Effector CD4-positive, alpha-beta T cell (primary cell): ENCODE measurements around the gene TRDMT1.

ENCODE experiments used
- DNase-seq: peaks from one replicate; pipeline ENCODE4 v3.0.0-alpha.2; 2020

Gene TRDMT1

GRCh38 chr10:17209302-17209701 lies 7.8 kb upstream of the TRDMT1 start:
- no peak for DNase-seq

- no peak for DNase-seq
Observed at GRCh38 chr10:17208476-17208875, 7.0 kb upstream of the TRDMT1 start.

- DNase-seq, result peak; percentile 58
Observed at GRCh38 chr10:17206210-17206709, 4.8 kb upstream of the TRDMT1 start.

- DNase-seq, result no peak
Observed at GRCh38 chr10:17203416-17203815, 1.9 kb upstream of the TRDMT1 start.

GRCh38 chr10:17202999-17203398 lies 1.5 kb upstream of the TRDMT1 start:
- DNase-seq, result no peak

- DNase-seq, result no peak
Observed at GRCh38 chr10:17202506-17202905, 1.0 kb upstream of the TRDMT1 start.

- DNase-seq, result no peak
Observed at GRCh38 chr10:17201794-17202116, 283 bp upstream of the TRDMT1 start.

GRCh38 chr10:17200001-17200911 lies 1.2 kb downstream of the TRDMT1 start:
- no peak for DNase-seq

GRCh38 chr10:17199351-17199804 lies 2.1 kb downstream of the TRDMT1 start:
- no peak for DNase-seq

GRCh38 chr10:17196573-17196972 lies 4.9 kb downstream of the TRDMT1 start:
- no peak for DNase-seq

- no peak for DNase-seq
Observed at GRCh38 chr10:17196045-17196444, 5.4 kb downstream of the TRDMT1 start.

GRCh38 chr10:17195083-17195482 lies 6.4 kb downstream of the TRDMT1 start:
- DNase-seq, result no peak

- DNase-seq, result no peak
Observed at GRCh38 chr10:17190602-17191001, 10.9 kb downstream of the TRDMT1 start.

GRCh38 chr10:17188644-17189172 lies 12.8 kb downstream of the TRDMT1 start:
- no peak for DNase-seq

GRCh38 chr10:17185873-17186272 lies 15.6 kb downstream of the TRDMT1 start:
- DNase-seq, result no peak

GRCh38 chr10:17183110-17183509 lies 18.4 kb downstream of the TRDMT1 start:
- no peak for DNase-seq

- DNase-seq, result no peak
Observed at GRCh38 chr10:17181751-17182150, 19.7 kb downstream of the TRDMT1 start.

- DNase-seq, result no peak
Observed at GRCh38 chr10:17181110-17181509, 20.4 kb downstream of the TRDMT1 start.

GRCh38 chr10:17179002-17179401 lies 22.5 kb downstream of the TRDMT1 start:
- no peak for DNase-seq

- no peak for DNase-seq
Observed at GRCh38 chr10:17178006-17178405, 23.5 kb downstream of the TRDMT1 start.

GRCh38 chr10:17177014-17177413 lies 24.5 kb downstream of the TRDMT1 start:
- DNase-seq, result no peak

- DNase-seq, result no peak
Observed at GRCh38 chr10:17176091-17176490, 25.4 kb downstream of the TRDMT1 start.

GRCh38 chr10:17175551-17175950 lies 25.9 kb downstream of the TRDMT1 start:
- no peak for DNase-seq

GRCh38 chr10:17174626-17175025 lies 26.8 kb downstream of the TRDMT1 start:
- DNase-seq, result no peak
